H1 (cell line): Measurements from ENCODE around the gene CNDP2. TPM values are rescaled to one million over a fixed set of nuclear protein-coding genes. Genes with fewer than 3 reads are reported as not detected.

Source experiments
- CTCF ChIA-PET: fragments of 300-600 bp; sonication (Branson Sonifier 250); formaldehyde crosslinking; loops from one replicate; lab custom pipeline; 2021; ENCODE audit not compliant: partially characterized antibody; lab: Charles Lee
- POLR2A ChIA-PET: fragments of 300-600 bp; sonication (Branson Sonifier 250); formaldehyde crosslinking; loops from one replicate; lab custom pipeline; 2021; ENCODE audit warnings: inconsistent platforms; ENCODE audit not compliant: partially characterized antibody; lab: Charles Lee
- DNase-seq, 2 experiments: peaks; one replicate each; pipeline versions ENCODE4 v3.0.0 to v3.0.0-alpha.2; 2010 to 2022; ENCODE audit warnings: low spot score in 2 of 2, low read depth in 1 of 2, mixed read lengths in 1 of 2
- FAIRE-seq: peaks from 2 replicates; lab custom pipeline; 2011; peaks lifted over from hg19 to GRCh38; lab: Jason Lieb, UNC
- H2AFZ ChIP-seq: 2 replicates; pipeline ENCODE4 v1.8.1; 2012; ENCODE audit warnings: low read length, inconsistent platforms
- H2AK5ac ChIP-seq: 2 replicates; pipeline ENCODE4 v1.6.1; 2013; ENCODE audit warnings: low read depth, low read length
- H2BK120ac ChIP-seq: replicated peaks from 2 replicates; pipeline ENCODE3; 2013; ENCODE audit warnings: low read depth, low read length, inconsistent platforms
- H2BK12ac ChIP-seq: 2 replicates; pipeline ENCODE4 v1.6.1; 2013; ENCODE audit warnings: low read depth, low read length
- H2BK15ac ChIP-seq: 2 replicates; pipeline ENCODE4 v1.6.1; 2013; ENCODE audit warnings: low read length
- H2BK20ac ChIP-seq: 2 replicates; pipeline ENCODE4 v1.6.1; 2013; ENCODE audit warnings: low read length
- H2BK5ac ChIP-seq: 2 replicates; pipeline ENCODE4 v1.6.1; 2013; ENCODE audit warnings: low read depth, low read length
- H3K14ac ChIP-seq: 2 replicates; pipeline ENCODE4 v1.6.1; 2013; ENCODE audit warnings: inconsistent platforms; ENCODE audit not compliant: insufficient read length
- H3K18ac ChIP-seq: 2 replicates; pipeline ENCODE4 v1.6.1; 2013; ENCODE audit warnings: low read length; ENCODE audit errors: extremely low read depth
- H3K23ac ChIP-seq: 2 replicates; pipeline ENCODE4 v1.6.1; 2013; ENCODE audit warnings: inconsistent platforms; ENCODE audit not compliant: insufficient read length
- H3K23me2 ChIP-seq: 2 replicates; pipeline ENCODE4 v1.6.1; 2013; ENCODE audit warnings: low read depth, low read length
- H3K27ac ChIP-seq: 2 replicates; pipeline ENCODE4 v1.6.1; 2011; ENCODE audit warnings: low read depth, low read length, inconsistent platforms
- H3K27me3 ChIP-seq, 4 experiments: replicated peaks in 1 of 4; 1 replicate in 1 of 4; 2 replicates in 3 of 4; pipeline versions ENCODE4 v1.6.1 to v1.8.1; 2011 to 2013; ENCODE audit warnings: low read length in 3 of 4, mild to moderate bottlenecking in 3 of 4, inconsistent platforms in 2 of 4, mixed read lengths in 2 of 4, moderate library complexity in 1 of 4; ENCODE audit not compliant: control insufficient read depth in 3 of 4, insufficient read depth in 3 of 4; ENCODE audit errors: extremely low read depth in 1 of 4
- H3K36me3 ChIP-seq, 4 experiments: 2 replicates each; pipeline versions ENCODE4 v1.6.1 to v1.8.1; 2011 to 2013; ENCODE audit warnings: mild to moderate bottlenecking in 4 of 4, low read length in 3 of 4, moderate library complexity in 2 of 4, control low read depth in 1 of 4, inconsistent platforms in 1 of 4; ENCODE audit not compliant: insufficient read depth in 4 of 4, control insufficient read depth in 2 of 4
- H3K4ac ChIP-seq: replicated peaks from 2 replicates; pipeline ENCODE3; 2013; ENCODE audit warnings: low read length, low read depth, mixed read lengths, inconsistent platforms; ENCODE audit not compliant: insufficient read length
- H3K4me1 ChIP-seq, 4 experiments: replicated peaks in 1 of 4; 1 replicate in 1 of 4; 2 replicates in 3 of 4; pipeline versions ENCODE4 v1.6.1 to v1.8.1; 2011 to 2013; ENCODE audit warnings: low read length in 3 of 4, inconsistent platforms in 2 of 4, mixed read lengths in 1 of 4; ENCODE audit not compliant: insufficient read depth in 4 of 4, control insufficient read depth in 3 of 4
- H3K4me2 ChIP-seq, 2 experiments: 2 replicates each; pipeline versions ENCODE4 v1.6.1 to v1.8.1; 2011 to 2013; ENCODE audit warnings: low read depth in 2 of 2, low read length in 2 of 2, control low read depth in 1 of 2, inconsistent platforms in 1 of 2, mild to moderate bottlenecking in 1 of 2; ENCODE audit not compliant: insufficient read depth in 1 of 2
- H3K4me3 ChIP-seq, 4 experiments: fragments of 200-600, 300-600 bp in 1 of 4; sonication (generic), shearing (Covaris generic), sonication (Bioruptor Twin) in 1 of 4; 2 replicates each; pipeline versions ENCODE4 v1.5.1 to v1.8.1; 2011 to 2016; ENCODE audit warnings: low read length in 4 of 4, low read depth in 3 of 4, control low read depth in 2 of 4, inconsistent platforms in 2 of 4, mild to moderate bottlenecking in 2 of 4, mixed read lengths in 1 of 4, moderate library complexity in 1 of 4; ENCODE audit not compliant: insufficient read depth in 2 of 4; ENCODE audit errors: extremely low read depth in 1 of 4
- H3K56ac ChIP-seq: replicated peaks from 2 replicates; pipeline ENCODE3; 2013; ENCODE audit warnings: low read depth, mild to moderate bottlenecking, mixed read lengths, low read length, inconsistent platforms; ENCODE audit not compliant: insufficient read length
- H3K79me1 ChIP-seq: 2 replicates; pipeline ENCODE4 v1.6.1; 2013; ENCODE audit warnings: low read depth, low read length, control low read depth
- H3K79me2 ChIP-seq, 2 experiments: 2 replicates each; pipeline versions ENCODE4 v1.6.1 to v1.8.1; 2012 to 2013; ENCODE audit warnings: low read length in 2 of 2, mild to moderate bottlenecking in 2 of 2, inconsistent platforms in 1 of 2; ENCODE audit not compliant: insufficient read depth in 2 of 2, control insufficient read depth in 1 of 2
- H3K9ac ChIP-seq, 4 experiments: replicated peaks in 1 of 4; 1 replicate in 1 of 4; 2 replicates in 3 of 4; pipeline versions ENCODE4 v1.6.1 to v1.8.1; 2011 to 2013; ENCODE audit warnings: low read depth in 3 of 4, low read length in 3 of 4, control low read depth in 2 of 4, mild to moderate bottlenecking in 2 of 4, moderate library complexity in 2 of 4, inconsistent platforms in 1 of 4; ENCODE audit errors: extremely low read depth in 1 of 4
- H3K9me3 ChIP-seq, 2 experiments: 2 replicates each; pipeline versions ENCODE4 v1.6.1 to v1.8.1; 2012 to 2013; ENCODE audit warnings: mild to moderate bottlenecking in 2 of 2, moderate library complexity in 2 of 2, control low read depth in 1 of 2, inconsistent platforms in 1 of 2, low read depth in 1 of 2, low read length in 1 of 2, mixed read lengths in 1 of 2; ENCODE audit not compliant: insufficient read depth in 2 of 2
- H4K20me1 ChIP-seq, 2 experiments: replicated peaks in 1 of 2; 2 replicates each; pipeline versions ENCODE3 to v1.8.1; 2011 to 2013; ENCODE audit warnings: inconsistent platforms in 2 of 2, low read length in 2 of 2, mild to moderate bottlenecking in 1 of 2; ENCODE audit not compliant: insufficient read depth in 2 of 2, control insufficient read depth in 1 of 2
- H4K5ac ChIP-seq: 2 replicates; pipeline ENCODE4 v1.6.1; 2013; ENCODE audit warnings: low read length, low read depth, mixed read lengths, inconsistent platforms; ENCODE audit not compliant: insufficient read length
- H4K8ac ChIP-seq: 2 replicates; pipeline ENCODE4 v1.8.0; 2013; ENCODE audit warnings: mild to moderate bottlenecking, moderate library complexity, low read length, inconsistent platforms; ENCODE audit not compliant: insufficient read depth; ENCODE audit errors: extremely low read depth
- H4K91ac ChIP-seq: replicated peaks from 2 replicates; pipeline ENCODE3; 2013; ENCODE audit warnings: low read length, mixed read lengths, inconsistent platforms; ENCODE audit not compliant: insufficient read length
- CEBPB ChIP-seq: IDR thresholded peaks from 2 replicates; pipeline ENCODE4 v1.6.1; 2012; ENCODE audit warnings: low read depth, low read length
- WGBS, 2 experiments: shearing (Covaris generic) in 1 of 2; methylation state at CpG; one replicate each; pipeline versions ENCODE4 v1.1.6 to v1.1.7; 2013 to 2015; ENCODE audit warnings: low lambda C conversion rate in 2 of 2, mixed read lengths in 2 of 2, inconsistent platforms in 1 of 2, low coverage in 1 of 2, missing lambda C conversion rate in 1 of 2; ENCODE audit not compliant: insufficient replicate concordance in 2 of 2, insufficient coverage in 1 of 2, insufficient read length in 1 of 2; ENCODE audit errors: extremely low coverage in 1 of 2, missing lambda C conversion rate in 1 of 2; 5-methylcytosine and 5-hydroxymethylcytosine counted together
- polyA plus RNA-seq, 7 experiments: library from polyadenylated mRNA; depleted of rRNA in 3 of 7; stranded (reverse) in 5 of 7; unstranded in 2 of 7; fragments of >200 nt in 5 of 7; fragments of 200-250 nt in 2 of 7; gene quantifications; 1 replicate in 5 of 7; 2 replicates in 1 of 7; 4 replicates in 1 of 7; pipeline versions ENCODE4 v1.2.1 to v1.2.3, GENCODE V29; 2011 to 2013; ENCODE audit warnings: missing spikeins in 2 of 7, mixed read lengths in 2 of 7
- total RNA-seq: library from RNA; stranded (reverse); fragmentation: NEBNext Ultra II Directional; extraction: Animal tissue kit (Norgen Biotek cat#: 25700); gene quantifications from 2 replicates; pipeline ENCODE4 v1.2.1, GENCODE V29; 2021
- TF ChIP-seq, protein P1 (sequence below): IDR thresholded peaks from 2 replicates; pipeline ENCODE4 v1.6.1; 2011; ENCODE audit warnings: low read length, improper control_type of control experiment

CNDP2 gene
- total and polyA plus RNA-seq, 2 of the 8 experiments (the other 6 are each of a cell fraction or from before 2014, with no cell fraction given), result 71.8 to 243 TPM

DNA sequence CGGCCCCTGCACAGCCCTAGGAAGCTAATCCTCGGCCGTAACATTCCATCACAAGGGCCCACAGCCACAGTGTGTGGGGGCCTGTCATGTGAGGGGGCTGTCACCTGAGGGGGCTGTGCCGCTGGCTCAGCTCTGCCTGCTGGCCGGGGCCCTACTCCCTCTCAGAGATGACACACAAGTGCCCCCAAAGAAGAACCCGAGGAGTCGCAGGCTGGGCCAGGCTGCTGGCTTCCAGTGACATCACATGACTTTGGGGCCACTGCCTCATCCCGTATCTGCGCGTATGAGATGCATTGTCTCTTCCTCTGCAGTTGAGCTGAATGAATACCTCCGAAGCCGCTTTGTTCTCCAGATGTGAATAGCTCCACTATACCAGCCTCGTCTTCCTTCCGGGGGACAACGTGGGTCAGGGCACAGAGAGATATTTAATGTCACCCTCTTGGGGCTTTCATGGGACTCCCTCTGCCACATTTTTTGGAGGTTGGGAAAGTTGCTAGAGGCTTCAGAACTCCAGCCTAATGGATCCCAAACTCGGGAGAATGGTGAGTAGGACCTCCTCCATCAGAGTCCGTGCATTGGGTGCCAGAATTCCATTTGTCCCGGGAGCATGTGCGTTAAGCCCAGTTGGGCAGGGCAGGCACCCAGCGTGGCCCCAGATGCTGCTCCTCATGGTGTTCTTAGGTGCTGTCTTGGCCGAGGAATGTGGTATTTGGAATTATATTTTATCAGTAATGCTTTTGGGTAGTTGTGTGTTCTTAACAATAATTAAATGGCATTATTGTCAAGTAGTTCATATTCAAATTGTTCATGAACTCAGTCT is 38.2 kb downstream of the CNDP2 start, which contains the start of gene CNDP1:
Gene CNDP1, plus strand, starts transcription at position 351 of the 820 bp plus-strand sequence. Its CDS starts 168 bp downstream, at position 519.
- Histone ChIP-seq H3K23me2 (no peaks in the 10 kb centered on the region), H3K18ac (no peak within 1 kb of the TSS), H2BK5ac (no peak within 1 kb of the TSS), H2BK20ac (no peak within 1 kb of the TSS), H3K9ac (no peak within 1 kb of the TSS), H4K20me1 (no peaks in the 10 kb centered on the region), H3K4ac (no peak within 1 kb of the TSS), H3K4me3 (no peak within 1 kb of the TSS), H3K27ac (no peak within 1 kb of the TSS), H3K79me1 (no peaks in the 10 kb centered on the region), H3K27me3 (no peaks in the 10 kb centered on the region), H4K91ac (no peak within 1 kb of the TSS), H3K23ac (no peak within 1 kb of the TSS), H2BK12ac (no peak within 1 kb of the TSS), H3K9me3 (no peaks in the 10 kb centered on the region), H3K4me1 (no peaks in the 10 kb centered on the region; a peak in 1 of 7 replicates), H3K56ac (no peak within 1 kb of the TSS), H3K79me2 (no peaks in the 10 kb centered on the region), H2AFZ (peak within 1 kb of the TSS; percentile 11; the same call in 1 of the 2 replicates), H3K36me3 (no peaks in the 10 kb centered on the region), H2BK15ac (no peak within 1 kb of the TSS), H4K8ac (no peak within 1 kb of the TSS), H2BK120ac (no peak within 1 kb of the TSS), H3K14ac (no peak within 1 kb of the TSS), H2AK5ac (no peak within 1 kb of the TSS), H3K4me2 (no peak within 1 kb of the TSS), H4K5ac (no peak within 1 kb of the TSS)
- CTCF ChIA-PET, result interaction anchor here (1.0 to 2.1 kb wide), 6 partner anchors 9 to 39 kb away, joined by 3 to 11 read pairs (median 4); no protein-coding TSS in a partner anchor
- DNase-seq (no peak), FAIRE-seq (no peak)
- TF ChIP-seq, protein P1, sequence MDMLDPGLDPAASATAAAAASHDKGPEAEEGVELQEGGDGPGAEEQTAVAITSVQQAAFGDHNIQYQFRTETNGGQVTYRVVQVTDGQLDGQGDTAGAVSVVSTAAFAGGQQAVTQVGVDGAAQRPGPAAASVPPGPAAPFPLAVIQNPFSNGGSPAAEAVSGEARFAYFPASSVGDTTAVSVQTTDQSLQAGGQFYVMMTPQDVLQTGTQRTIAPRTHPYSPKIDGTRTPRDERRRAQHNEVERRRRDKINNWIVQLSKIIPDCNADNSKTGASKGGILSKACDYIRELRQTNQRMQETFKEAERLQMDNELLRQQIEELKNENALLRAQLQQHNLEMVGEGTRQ, result peak; percentile 45; the same call in 1 of the 2 replicates
- TF ChIP-seq CEBPB, result no peak
- 91% methylated on average over 21 of the region's 21 CpGs; no CpG with 5 or more reads in 1 of the 2 experiments for WGBS, 2 experiments
- POLR2A ChIA-PET, result interaction anchor here (1.0 kb wide), 1 partner anchor 38 kb away, joined by 3 read pairs; the partner anchor contains the start of gene CNDP2
